Breast epithelium (tissue), 4 donors: ENCODE measurements around the gene ANKRD17. TPM values are rescaled to one million over a fixed set of nuclear protein-coding genes. Genes with fewer than 3 reads are reported as not detected.
"Not testable (repeated sequence)": the region's sequence is repeated elsewhere in the genome, so short reads cannot be mapped to it uniquely, and the experiment has no call there.

Source experiments
- DNase-seq, 2 donors: peaks; one replicate each; pipeline ENCODE4 v3.0.0-alpha.2; 2019; ENCODE audit warnings: low spot score in 2 of 2
- H3K27ac ChIP-seq, 2 donors: fragments of 200-600 bp; sonication (generic) in 1 of 2; one replicate each; pipeline ENCODE4 v1.5.1; 2016 to 2019; ENCODE audit warnings: mild to moderate bottlenecking in 1 of 2
- H3K27me3 ChIP-seq, 2 donors: fragments of 200-600 bp; sonication (generic) in 1 of 2; one replicate each; pipeline versions ENCODE4 v1.5.1 to v1.6.0; 2017 to 2019; ENCODE audit warnings: control low read depth in 1 of 2, mild to moderate bottlenecking in 1 of 2
- H3K36me3 ChIP-seq: fragments of 200-600 bp; one replicate; pipeline ENCODE4 v1.5.1; 2019
- H3K4me1 ChIP-seq, 2 donors: fragments of 200-600 bp; sonication (generic); one replicate each; pipeline ENCODE4 v1.5.1; 2016 to 2019; ENCODE audit warnings: control low read depth in 1 of 2
- H3K4me3 ChIP-seq, 3 donors: fragments of 200-600 bp; sonication (generic); 1 replicate in 2 of 3; 2 replicates in 1 of 3; pipeline ENCODE4 v1.5.1; 2016 to 2019; ENCODE audit warnings: mild to moderate bottlenecking in 3 of 3, moderate library complexity in 2 of 3
- H3K9me3 ChIP-seq, 2 donors: fragments of 200-600 bp; sonication (generic) in 1 of 2; one replicate each; pipeline ENCODE4 v1.5.1; 2016 to 2019; ENCODE audit warnings: control low read depth in 1 of 2
- POLR2A ChIP-seq: fragments of 450-650 bp; IDR thresholded peaks from one replicate; pipeline ENCODE4 v1.6.1; 2016; ENCODE audit warnings: antibody characterized with exemption, mild to moderate bottlenecking, moderate library complexity
- POLR2AphosphoS5 ChIP-seq, 3 donors: sonication (generic); formaldehyde crosslinking; IDR thresholded peaks; one replicate each; pipeline ENCODE4 v1.6.1; 2017; ENCODE audit warnings: antibody characterized with exemption in 3 of 3
- intact Hi-C: fragments of 100-400 bp; cut with DNase I; formaldehyde crosslinking; loops from one replicate; pipeline ENCODE4 v1.15.1; 2023; ENCODE audit warnings: low total_unique reads
- total RNA-seq, 3 donors: library from RNA; depleted of rRNA; stranded (reverse); fragments of >200 nt; gene quantifications; one replicate each; pipeline ENCODE4 v1.1.0, GENCODE V29; 2016
- TF ChIP-seq, protein P1 (sequence below), 3 donors: fragments of 450-650 bp; IDR thresholded peaks; one replicate each; pipeline ENCODE4 v1.5.1; 2016 to 2017; ENCODE audit warnings: antibody characterized with exemption in 3 of 3, mild to moderate bottlenecking in 3 of 3, moderate library complexity in 3 of 3

Gene ANKRD17
- total RNA-seq, 3 donors from 2014 or later = 53.0 to 81.4 (median 69.2) TPM

DNA sequence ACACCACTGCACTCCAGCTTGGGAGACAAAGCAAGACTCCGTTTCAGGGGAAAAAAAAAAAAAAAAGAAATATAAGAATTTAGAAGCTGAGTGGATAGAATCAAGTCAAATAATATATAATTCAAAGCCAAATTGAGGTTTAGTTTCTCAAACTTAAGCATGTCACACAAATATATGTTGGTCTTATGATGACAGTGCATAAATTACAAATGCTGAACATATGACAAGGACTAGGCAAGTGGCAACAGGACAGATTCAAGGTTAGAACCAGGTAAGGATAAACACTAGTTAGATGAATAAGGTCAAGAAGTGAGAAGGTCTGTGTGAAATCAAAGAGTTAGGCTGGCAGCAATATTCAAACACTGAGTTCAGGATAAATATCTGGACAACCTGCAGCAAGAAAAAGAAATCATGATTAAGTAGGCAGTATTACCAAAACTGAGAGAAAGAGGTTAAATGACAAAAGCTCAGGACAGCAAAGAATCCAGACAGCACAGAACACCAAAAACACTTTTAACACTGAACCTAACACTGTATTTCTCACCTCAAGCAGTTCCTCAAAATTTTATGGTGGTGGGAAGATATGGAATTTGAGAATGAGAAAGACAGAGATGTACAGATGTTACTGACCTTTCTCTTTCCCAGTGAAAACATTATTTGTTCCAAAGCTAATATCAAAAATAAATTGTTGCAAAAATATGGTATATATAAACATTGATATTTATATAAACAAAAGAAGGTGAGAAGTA lies 45.4 kb downstream of the ANKRD17 start:
- Histone ChIP-seq H3K27me3 (no peaks in the 10 kb centered on the region), H3K36me3 (no peaks in the 10 kb centered on the region), H3K4me3 (no peak overlapping the region), H3K9me3 (no peaks in the 10 kb centered on the region), H3K4me1 (no peaks in the 10 kb centered on the region), H3K27ac (no peak overlapping the region)
- intact Hi-C loops = no loop called here
- TF ChIP-seq POLR2AphosphoS5 (IDR thresholded peaks at IDR 0.05) (no peak), POLR2A (no peak)
- TF ChIP-seq, protein P1, sequence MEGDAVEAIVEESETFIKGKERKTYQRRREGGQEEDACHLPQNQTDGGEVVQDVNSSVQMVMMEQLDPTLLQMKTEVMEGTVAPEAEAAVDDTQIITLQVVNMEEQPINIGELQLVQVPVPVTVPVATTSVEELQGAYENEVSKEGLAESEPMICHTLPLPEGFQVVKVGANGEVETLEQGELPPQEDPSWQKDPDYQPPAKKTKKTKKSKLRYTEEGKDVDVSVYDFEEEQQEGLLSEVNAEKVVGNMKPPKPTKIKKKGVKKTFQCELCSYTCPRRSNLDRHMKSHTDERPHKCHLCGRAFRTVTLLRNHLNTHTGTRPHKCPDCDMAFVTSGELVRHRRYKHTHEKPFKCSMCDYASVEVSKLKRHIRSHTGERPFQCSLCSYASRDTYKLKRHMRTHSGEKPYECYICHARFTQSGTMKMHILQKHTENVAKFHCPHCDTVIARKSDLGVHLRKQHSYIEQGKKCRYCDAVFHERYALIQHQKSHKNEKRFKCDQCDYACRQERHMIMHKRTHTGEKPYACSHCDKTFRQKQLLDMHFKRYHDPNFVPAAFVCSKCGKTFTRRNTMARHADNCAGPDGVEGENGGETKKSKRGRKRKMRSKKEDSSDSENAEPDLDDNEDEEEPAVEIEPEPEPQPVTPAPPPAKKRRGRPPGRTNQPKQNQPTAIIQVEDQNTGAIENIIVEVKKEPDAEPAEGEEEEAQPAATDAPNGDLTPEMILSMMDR (IDR thresholded peaks at IDR 0.05) = no peak
- DNase-seq = no peak

DNA sequence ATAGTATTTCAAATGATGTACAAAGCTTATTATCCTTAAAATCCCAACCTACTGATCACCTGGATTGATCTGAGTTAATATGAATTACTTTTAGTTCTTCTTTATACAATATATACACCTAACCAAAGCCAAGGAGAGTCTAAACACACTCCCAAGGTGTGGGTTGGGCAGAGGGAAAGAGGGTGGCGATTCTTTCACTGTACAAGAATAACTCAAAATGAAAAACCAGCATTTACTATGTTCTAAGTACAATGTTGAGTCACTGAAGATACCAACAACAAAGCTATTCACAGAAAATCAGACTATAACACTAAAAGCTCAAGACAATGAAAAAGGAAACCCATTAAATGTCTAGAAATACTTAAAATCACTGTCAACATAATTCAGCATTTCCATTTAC lies 46.6 kb downstream of the ANKRD17 start:
- H3K4me1 ChIP-seq = no peaks in the 10 kb centered on the region
- no peak overlapping the region for H3K27ac ChIP-seq
- no peak for TF ChIP-seq POLR2AphosphoS5 (IDR thresholded peaks at IDR 0.05)
- TF ChIP-seq, protein P1 (IDR thresholded peaks at IDR 0.05) = no peak
- TF ChIP-seq POLR2A = no peak
- no peak for DNase-seq
- intact Hi-C loops = no loop called here
- no peaks in the 10 kb centered on the region for H3K9me3 ChIP-seq
- no peaks in the 10 kb centered on the region for H3K36me3 ChIP-seq
- no peak overlapping the region for H3K4me3 ChIP-seq
- no peaks in the 10 kb centered on the region for H3K27me3 ChIP-seq

GRCh38 chr4:73208376-73208775 lies 50.2 kb downstream of the ANKRD17 start:
- no peak for TF ChIP-seq POLR2AphosphoS5 (IDR thresholded peaks at IDR 0.05)
- TF ChIP-seq, protein P1 (IDR thresholded peaks at IDR 0.05) = no peak
- TF ChIP-seq POLR2A = no peak
- H3K27me3 ChIP-seq = no peaks in the 10 kb centered on the region
- H3K4me3 ChIP-seq = no peak overlapping the region
- intact Hi-C loops = no loop called here
- H3K4me1 ChIP-seq = no peaks in the 10 kb centered on the region
- H3K36me3 ChIP-seq = no peaks in the 10 kb centered on the region
- H3K27ac ChIP-seq = no peak overlapping the region
- no peak for DNase-seq
- H3K9me3 ChIP-seq = peaks cover 0 to 1% of the 10 kb centered on the region in 2 donors

- intact Hi-C loops = no loop called here
- Histone ChIP-seq H3K27me3 (no peaks in the 10 kb centered on the region), H3K4me1 (no peaks in the 10 kb centered on the region), H3K4me3 (no peak overlapping the region), H3K27ac (no peak overlapping the region), H3K9me3 (peaks cover 5 to 9% of the 10 kb centered on the region in 2 donors), H3K36me3 (no peaks in the 10 kb centered on the region)
- TF ChIP-seq POLR2AphosphoS5 (IDR thresholded peaks at IDR 0.05) (no peak), POLR2A (no peak)
- TF ChIP-seq, protein P1 (IDR thresholded peaks at IDR 0.05) = no peak
- DNase-seq = no peak
Measured at GRCh38 chr4:73206236-73206635, 52.4 kb downstream of the ANKRD17 start.

DNA sequence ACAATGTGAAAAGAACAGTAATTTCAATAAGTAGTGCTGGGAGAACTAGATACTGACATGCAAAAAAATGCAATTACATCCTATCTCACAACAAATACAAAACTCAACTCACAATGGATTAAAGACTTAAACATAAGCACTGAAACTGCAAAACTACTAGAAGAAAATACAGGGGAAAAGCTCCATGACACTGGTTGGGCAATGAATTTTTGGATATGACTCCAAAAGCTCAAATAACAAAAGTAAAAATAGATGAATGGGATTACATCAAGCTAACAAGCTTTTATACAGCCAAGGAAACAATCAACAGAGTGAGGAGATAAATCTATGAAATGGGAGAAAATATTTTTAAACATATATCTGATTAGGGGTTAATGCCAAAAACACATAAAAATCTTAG lies 53.1 kb downstream of the ANKRD17 start:
- TF ChIP-seq, protein P1 (IDR thresholded peaks at IDR 0.05) = no peak
- H3K36me3 ChIP-seq = no peaks in the 10 kb centered on the region
- intact Hi-C loops = no loop called here

GRCh38 chr4:73203976-73204375 lies 54.6 kb downstream of the ANKRD17 start:
- H3K4me1 ChIP-seq, H3K4me3 ChIP-seq, H3K36me3 ChIP-seq, intact Hi-C loops, DNase-seq, H3K27ac ChIP-seq, H3K27me3 ChIP-seq, H3K9me3 ChIP-seq: not testable (repeated sequence)

More for the DNA sequence above, 53.1 kb downstream of the ANKRD17 start:
- no peak for DNase-seq
- H3K9me3 ChIP-seq = peaks cover 5 to 9% of the 10 kb centered on the region in 2 donors
- no peak overlapping the region for H3K4me3 ChIP-seq
- no peaks in the 10 kb centered on the region for H3K4me1 ChIP-seq
- H3K27ac ChIP-seq = no peak overlapping the region
- H3K27me3 ChIP-seq = no peaks in the 10 kb centered on the region
